ENCODE data around the gene KIF2C.
"Not testable (repeated sequence)": the region's sequence is repeated elsewhere in the genome, so short reads cannot be mapped to it uniquely, and the experiment has no call there.

KIF2C gene

DNA sequence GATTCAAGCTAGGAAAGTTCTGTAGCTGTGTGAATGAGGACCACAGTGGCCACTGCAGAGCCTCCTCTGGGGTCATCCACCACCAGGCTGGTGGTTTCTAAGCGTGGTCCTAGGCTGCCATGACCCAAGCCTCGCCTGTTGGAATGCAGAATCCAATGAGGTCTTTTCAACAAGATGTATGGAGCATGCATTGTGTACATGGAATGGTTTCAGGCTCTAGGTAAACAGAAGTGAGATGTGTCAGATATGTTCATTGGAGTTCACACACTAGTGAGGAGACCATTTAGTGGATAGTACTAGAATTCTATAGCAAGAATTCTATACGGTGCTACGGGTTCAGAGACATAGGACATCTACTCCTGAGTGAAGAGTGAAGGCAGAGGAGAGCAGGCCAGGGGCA, 19.4 kb upstream of the KIF2C start:
- DNase-seq = no peak

DNA sequence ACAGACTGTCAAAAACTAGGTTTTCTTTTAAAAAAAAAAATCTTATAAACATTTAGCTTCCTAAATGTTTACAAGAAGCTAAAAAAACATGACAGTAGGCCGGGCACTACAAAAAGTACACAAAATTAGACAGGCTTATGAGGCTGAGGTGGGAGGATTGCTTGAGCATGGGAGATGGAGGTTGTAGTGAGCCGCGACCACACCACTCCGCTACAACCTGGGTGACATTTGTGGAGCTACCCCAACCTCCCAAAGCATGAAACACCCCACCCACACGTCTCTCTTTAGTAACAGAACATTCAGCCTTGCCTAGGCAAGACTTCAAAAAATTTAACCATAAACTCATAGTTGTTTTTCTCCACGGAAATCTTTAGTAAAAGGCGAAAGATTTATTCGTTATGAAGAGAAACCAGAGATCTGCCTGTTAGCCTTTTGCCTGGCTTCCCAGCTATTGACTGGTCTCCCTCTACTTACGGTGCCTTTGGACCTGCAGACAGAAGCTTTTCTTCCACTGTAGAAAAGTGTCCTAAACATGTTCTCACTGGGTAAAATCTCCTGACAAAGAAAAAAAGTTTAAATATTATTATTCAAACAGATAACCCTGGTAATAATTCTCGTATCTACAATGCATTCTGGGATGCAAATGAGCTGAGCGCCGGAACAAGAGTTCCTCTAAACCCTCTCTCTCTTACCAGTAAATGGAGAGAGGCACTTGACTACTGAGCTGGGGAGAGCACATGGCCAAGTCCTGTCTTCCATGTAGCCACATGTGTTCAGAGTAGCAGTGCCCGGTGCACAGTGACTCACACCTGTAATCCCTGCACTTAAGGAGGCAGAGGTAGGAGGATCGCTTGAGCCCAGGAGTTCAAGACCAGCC, 17.9 kb upstream of the KIF2C start:
- DNase-seq = peak; percentile 89

DNA sequence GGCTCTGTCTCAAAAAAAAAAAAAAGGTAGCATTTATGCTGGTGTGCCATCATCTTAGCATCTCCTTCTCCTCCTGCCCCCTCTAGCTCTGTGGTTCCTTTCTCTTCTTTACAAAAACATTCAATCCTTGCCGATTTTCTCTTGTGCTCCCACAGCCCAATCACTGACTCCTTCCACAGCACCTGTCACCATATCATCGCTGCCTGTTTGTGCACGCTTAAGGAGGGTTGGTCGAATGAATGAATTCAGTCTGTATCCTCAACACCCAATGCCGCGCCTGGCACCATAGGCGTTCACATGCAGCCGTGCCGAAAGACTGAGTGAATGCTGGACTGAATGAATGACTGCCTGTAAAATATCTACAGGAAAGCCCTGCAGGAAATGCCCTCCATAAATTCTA, 16.6 kb upstream of the KIF2C start:
- no peak for DNase-seq

DNA sequence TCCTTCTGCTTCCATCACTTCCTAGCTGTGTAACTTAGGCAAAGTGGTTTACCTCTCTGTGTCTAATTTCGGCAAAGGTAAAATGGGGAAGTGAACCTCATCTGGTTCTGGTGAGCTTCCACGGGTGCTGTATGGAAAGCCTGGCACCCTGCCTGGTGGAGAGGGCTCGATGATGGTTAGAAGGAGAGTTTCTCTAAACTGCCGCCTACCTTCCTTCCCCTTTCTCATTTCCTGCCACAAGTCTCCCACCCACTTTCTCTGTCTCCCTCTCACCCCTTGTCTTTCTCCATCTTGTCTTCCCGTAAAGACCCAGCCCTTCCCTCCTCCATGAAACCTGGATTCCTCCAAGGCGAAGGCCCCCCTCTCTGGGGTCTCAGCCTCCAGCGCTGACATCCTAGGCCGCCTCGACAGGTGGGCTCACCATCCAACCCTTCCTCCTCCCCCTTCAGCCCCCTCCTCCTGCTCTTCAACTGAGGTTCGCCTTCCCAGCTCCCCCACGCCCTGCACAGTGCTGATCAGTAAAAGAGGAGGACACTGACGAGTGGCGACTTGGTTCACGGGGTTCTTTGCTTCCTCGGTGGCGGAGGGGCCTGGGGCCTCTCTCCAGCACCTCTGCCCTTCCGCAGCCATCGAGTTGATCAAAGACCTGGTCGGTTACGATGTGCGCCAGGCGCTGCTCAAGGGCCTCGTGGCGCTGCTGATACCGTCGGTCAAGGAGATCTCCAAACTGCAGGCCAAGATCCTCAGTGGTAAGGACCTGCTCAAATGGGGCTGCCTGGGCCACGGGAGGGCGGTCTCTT, 15.9 kb upstream of the KIF2C start:
- DNase-seq = peak; percentile 94

DNA sequence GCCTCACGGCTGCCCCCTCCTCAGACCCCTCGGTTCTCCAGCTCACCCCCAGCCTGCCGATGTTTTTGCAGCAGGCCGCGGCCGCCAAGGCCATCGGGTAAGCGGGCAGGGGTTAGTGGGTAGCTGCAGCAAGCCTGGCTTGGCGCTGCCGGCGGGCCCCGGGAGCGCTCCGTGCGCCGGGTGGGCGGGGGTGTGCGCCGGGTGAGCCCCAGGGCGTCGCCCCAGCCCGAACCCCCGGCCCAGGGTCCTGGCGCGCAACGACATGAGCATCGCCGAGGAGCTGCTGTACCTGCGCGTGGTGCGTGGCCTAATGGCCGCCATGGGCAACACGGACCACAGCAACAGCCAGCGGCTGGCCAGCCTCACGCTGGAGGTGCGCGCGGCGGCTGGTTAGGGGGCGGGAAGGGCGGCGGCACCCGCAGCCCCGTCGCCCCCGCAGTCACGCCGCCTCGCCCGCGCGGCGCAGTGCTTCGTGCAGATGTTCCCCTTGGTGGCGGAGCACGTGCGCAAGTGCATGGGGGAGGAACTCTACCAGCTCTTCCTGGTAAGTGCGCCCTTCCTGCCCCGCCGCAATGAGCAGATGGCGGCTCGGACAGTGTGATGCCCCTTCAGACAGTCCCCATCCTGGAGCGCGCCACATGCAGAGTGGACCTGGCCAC, 15.2 kb upstream of the KIF2C start:
- DNase-seq = no peak

DNA sequence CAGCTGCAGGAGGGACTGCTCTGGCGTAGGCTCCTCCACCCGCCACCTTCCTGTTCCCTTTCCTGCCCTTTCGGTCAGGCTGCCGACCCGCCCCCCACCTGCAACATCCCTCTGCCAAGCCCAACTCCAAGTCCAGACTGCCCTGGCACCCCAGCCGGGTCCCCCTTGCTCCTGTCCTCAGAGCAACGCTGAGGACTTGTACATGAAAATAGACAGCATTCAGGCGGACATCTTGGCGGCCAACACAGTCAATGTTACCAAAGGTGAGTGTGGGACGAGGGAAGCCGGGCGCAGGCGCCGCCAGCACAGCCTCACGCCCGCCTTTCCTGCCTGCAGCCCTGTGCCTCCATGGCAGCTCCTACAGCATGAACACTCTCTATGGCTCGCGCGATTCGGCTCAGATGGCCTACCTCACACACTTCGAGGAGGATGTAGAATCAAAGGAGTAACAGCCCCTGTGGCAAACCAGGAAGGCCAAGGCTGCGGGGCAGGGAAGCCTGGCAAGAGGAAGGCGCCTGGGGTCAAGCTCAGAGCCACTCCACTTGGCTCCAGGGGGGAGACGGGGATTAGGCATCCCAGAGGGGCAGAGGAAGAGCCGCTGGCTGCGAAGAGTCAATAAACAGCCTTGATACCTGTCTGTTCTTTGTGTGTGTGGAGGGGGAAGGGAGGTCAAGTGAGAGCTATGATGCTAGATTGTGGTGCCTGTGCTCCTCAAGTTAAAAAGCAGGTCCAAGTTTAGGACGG, 14.5 kb upstream of the KIF2C start:
- no peak for DNase-seq

DNA sequence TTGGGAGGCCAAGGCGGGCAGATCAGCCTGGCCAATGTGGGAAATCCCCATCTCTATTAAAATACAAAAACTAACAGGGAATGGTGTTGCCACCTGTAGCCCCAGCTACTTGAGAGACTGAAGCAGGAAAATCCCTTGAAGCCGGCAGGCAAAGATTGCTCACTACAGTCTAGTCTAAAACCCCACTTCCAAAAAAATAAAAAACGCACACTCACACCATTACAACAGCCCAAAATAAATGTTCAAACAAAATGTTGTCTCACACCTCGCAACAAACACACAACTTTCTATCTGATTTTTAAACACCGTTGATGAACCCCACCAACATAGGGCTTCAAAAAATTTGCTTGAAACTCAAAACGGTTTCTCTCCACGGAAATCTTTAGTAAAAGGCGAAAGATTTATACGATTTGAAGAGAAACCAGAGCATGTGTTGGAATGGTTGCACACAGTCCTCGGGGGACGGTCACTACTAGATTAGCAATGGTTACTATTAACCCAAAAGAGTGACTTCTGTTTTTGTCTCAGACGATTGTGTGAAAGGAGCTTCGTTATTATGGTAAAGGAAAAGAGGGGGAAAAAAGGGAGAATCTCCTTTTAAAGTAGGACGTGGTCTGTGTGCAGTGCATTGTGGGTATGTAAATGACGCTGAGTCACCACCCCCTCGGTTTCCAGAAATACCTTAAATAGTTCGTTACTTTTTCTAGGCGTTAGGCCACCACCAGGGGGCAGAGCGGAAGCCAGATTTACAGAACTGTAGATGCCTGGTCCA, 8.7 kb upstream of the KIF2C start, which contains the start of gene RNU5D-1:
TSS of gene RNU5D-1 (minus strand) at position 430 of the 772 bp plus-strand sequence.
- DNase-seq = peak; percentile 98

DNA sequence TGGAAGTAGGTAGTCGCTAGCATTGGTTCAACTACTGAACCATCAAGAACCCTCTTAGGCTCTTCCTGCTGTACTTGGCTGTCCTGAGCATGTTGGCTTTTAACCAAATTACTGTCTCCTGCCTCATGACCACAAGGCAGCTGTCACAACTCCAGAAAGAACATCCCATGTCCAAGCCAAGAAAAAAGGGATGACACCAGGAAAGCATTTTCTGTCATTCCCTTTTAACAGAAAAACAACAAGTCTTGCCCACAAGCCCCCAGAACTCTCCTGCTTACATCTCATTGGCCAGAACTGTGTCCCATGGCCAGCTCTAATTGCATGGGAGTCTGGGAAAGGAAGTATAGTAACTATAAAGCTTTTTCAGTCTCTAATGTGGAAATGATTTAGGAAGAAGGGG, 6.3 kb upstream of the KIF2C start:
- no peak for DNase-seq

DNA sequence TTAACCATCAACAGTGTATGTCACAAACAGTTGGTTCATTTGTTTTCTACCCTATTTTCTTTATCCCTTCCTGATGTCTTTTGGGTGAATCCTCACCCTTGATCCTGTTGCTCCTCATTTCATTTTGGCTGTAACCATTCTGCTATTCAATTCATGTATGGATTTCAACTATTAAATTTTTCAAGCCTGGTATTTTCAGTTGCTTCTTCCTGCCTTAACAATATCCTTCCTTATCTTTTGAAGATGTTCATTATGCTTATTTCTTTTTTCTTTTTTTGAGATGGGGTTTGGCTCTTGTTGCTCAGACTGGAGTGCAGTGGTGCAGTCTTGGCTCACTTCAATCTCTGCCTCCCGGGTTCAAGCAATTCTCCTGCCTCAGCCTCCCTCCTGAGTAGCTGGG, 5.9 kb upstream of the KIF2C start:
- no peak for DNase-seq

DNA sequence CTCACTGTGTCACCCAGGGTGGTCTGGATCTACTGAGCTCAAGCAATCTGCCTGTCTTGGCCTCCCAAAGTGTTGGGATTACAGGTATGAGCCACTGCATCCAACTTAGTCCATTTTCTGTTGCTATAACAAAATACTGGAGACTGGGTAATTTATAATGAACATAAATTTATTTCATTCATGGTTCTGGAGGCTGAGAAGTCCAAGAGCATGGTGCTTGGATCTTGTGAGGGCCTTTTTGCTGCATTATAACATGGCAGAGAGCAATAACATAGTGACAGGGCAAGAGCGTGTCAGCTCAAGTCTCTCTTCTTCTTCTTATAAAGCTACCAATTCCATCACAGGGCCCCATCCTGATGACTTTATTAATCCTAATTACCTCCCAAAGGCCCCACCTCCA, 3.6 kb upstream of the KIF2C start:
- DNase-seq = no peak

DNA sequence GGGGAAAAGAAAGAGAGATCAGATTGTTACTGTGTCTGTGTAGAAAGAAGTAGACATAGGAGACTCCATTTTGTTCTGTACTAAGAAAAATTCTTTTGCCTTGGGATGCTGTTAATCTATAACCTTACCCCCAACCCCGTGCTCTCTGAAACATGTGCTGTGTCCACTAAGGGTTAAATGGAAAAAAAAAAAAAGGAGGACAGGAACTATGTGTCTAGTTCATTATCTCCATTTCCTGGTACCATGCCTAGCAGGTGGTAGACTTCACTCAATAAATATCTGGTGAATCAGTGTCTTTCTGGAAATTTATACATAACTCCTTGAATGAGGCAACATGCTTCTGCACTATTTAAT, 707 bp upstream of the KIF2C start:
- DNase-seq = not testable (repeated sequence)

DNA sequence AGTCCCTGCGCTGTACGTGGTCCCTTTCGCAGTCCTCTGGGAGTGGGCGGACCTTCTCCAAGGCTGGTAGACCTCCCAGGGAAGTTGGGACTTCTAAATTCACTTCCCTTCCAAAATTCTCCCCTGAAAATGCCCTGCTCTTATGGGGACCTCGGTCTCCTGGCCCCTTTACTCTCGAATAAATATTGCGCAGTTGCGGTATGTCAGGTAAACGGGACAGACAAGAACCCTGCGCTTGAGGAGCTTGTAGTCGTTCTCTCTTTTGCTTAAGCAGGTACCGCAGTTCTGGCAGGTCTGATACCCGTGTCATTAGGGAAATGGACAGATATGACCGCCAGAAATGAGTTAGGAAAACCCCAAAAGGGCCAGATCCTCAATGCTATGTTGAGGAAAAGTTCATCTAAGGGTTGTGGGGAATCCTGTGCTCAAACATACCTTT, 561 bp downstream of the KIF2C start:
- peak; percentile 28 for DNase-seq

DNA sequence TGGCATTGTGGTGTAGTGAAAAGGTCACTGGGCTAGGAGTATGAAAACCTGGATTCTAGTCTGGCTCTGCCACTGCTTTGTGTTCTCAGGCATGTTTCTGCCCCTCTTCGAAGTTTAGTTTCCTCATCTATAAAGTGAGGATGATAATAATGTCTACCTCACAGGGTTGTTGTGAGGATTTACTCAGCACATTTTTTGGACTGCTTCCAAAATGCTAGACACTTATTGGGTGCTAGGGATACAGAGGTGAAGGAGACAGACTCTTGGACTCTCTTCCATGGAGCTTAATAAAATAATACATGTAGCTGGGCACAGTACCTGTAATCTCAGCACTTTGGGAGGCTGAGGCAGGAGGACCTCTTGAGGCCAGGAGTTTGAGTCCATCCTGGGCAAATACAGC, 3.6 kb downstream of the KIF2C start:
- no peak for DNase-seq

DNA sequence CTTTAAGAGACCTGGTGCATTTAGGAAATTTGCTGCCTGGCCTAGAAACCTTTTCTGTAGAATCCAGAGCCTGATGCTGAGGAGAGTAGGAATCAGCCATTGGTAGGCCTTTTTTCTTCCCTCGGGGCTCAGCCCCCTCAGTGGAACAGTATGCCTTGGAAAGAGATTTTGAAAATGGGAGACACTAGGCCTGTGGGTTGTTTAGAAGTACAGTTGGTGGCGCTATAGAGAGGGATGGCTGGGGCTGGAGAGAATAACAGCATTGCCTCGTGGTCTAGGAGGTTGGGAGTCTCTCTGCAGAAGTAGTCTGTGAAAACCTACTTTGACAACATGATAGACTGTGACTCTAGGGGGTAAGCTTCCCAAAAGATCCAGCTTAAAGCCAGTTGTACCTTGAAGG, 8.2 kb downstream of the KIF2C start:
- DNase-seq = no peak

DNA sequence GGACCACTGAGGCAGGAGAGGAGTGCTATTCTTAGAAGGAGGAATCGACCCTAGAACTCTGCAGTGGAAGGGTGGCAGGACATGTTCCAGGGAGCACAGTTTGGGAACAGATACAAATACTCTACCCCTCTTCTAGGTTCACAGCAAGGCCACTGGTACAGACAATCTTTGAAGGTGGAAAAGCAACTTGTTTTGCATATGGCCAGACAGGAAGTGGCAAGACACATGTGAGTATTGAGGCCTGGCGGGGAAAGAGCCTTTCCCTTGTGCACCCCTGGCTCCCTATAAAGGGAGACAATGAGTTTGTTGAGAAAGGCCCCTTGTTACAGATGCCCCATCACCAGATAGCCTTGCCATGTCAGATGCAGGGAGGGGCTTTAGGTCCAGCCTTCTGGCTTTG, 17.8 kb downstream of the KIF2C start:
- no peak for DNase-seq

DNA sequence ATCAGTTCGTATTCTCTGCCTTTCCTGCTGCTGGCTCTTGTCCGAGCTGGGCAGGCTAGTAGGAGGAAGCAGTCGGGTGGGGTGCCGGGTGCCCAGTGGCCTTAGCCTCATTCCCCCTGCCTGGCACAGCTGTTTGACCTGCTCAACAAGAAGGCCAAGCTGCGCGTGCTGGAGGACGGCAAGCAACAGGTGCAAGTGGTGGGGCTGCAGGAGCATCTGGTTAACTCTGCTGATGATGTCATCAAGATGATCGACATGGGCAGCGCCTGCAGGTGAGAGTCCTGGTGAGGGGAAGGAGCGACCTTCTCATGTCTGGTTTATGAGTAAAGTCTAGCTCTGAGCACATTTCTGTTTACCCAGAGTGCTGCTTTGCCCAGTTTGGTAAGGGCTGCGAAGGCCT, 19.4 kb downstream of the KIF2C start:
- DNase-seq = no peak

DNA sequence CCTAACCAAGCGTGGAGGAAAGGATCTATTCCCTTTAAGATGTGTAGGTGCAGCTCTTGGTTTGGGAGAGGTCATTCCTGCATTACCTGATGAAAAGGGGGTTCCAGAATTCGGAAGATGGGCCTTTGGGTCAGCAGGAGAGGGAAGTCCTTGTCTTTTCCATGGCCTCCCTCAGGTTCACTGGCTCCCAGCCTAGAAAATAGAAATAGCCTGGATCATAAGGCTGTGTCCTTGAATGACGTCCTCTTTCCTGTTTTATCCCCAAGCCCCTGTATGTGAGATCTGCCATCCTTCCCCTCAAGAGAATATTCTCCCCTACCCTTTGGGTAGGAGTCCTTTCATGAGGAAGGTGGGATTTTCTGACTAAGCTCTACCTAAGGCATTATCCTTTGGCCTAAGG, 21.2 kb downstream of the KIF2C start:
- no peak for DNase-seq

DNA sequence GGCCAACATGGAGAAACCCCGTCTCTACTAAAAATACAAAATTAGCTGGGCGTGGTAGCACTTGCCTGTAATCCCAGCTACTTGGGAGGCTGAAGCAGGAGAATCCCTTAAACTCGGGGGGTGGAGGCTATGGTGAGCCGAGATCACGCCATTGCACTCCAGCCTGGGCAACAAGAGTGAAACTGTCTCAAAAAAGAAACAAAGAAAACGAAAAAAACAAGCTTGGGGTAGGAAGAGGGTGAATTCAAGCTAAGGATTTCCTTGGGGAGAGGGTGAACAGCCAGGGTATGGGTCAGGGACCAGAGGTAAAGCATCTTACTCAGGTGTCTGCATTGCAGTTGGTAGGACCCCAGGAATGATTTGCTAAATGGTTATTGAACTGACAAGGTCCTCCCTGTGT, 26.8 kb downstream of the KIF2C start:
- DNase-seq = not testable (repeated sequence)

DNA sequence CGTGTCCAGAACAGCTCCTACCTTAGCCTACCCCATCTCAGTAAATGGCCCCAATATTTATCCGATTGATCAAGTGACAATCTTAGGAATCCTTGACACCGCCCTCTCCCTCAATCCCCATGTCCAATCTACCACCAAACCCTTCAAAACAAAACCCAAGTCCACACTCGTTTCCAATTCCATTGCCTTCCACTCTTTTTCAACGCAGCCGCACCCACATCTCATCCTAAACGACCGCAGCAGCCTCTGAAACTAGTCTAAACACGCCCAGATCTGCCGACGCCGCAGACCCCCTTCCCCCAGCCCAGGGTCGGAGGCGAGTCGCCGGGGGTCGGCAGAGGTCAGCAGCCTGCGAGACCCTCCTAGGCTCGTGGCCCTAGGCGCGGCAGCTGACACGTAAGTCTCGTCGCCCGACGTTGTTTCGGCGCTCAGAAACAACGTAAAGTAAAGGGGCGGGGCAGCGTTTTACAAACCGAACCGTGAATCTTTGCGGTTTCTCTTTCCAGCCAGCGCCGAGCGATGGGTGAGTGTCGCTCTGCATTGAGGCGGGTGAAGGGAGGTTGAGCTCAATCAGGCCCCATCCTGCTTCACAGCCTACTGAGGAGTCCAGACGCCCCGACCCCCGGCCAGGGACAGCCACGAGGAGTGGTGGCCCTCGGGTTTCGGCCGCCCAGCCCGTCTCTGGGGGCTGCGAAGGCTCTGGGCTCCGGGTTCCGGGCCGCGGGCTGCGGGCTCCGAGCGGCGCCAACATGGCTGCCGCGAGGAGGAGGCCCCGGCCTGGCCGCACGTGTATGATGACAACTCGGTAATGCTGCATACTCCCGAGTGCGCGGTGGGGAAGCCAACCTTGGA, 35.7 kb downstream of the KIF2C start, which contains the start of gene RPS8:
TSS of gene RPS8 (plus strand) at position 463 of the 852 bp plus-strand sequence. CDS start at position 520, 57 bp downstream.
- DNase-seq = peak; percentile 97

DNA sequence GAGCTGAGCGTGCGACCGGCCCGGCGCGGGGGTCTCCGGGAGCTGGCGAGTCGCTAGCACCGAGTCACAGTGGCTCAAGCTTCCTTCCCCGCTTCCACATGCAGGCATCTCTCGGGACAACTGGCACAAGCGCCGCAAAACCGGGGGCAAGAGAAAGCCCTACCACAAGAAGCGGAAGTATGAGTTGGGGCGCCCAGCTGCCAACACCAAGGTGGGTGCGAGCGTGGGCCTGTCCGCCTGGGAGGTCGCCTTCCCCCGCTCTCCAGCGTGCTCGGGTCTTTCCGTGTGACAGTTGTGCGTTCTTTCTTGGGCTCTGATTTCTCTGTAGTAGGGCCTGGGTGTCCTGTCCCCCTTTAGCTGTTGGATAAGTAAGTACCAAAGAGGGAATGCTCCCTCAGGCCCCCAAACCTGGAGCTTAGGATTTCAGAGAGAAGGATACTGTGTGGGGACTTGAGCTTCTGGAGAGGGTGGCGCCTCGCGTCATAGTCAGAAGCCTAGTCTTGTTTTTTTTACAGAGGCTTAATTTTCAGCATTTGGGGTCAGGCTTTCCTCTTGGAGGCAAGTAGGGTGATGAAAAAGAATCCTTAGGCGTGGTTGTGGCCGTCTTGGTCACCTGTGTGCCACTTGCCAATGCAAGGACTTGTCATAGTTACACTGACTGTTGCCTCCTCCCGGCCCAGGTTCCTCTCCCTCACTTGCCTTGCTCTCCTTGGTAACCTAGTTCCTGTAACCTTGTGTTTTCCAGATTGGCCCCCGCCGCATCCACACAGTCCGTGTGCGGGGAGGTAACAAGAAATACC, 36.5 kb downstream of the KIF2C start:
- DNase-seq = peak; percentile 60
